A549 treated with Mapracorat at 1 μM for 4 hours (cell line): Measurements from ENCODE around the gene PABPN1. TPM values are rescaled to one million over a fixed set of nuclear protein-coding genes. Genes with fewer than 3 reads are reported as not detected.

Source experiments
- total RNA-seq: library from RNA; stranded (reverse); fragments of 200-300 nt; extraction: Qiagen RNA extraction; gene quantifications from 5 replicates; pipeline ENCODE4 v1.2.3, GENCODE V29; 2022

The PABPN1 gene
- 142 to 156 TPM (median 145 TPM) in 5 replicates for total RNA-seq

DNA sequence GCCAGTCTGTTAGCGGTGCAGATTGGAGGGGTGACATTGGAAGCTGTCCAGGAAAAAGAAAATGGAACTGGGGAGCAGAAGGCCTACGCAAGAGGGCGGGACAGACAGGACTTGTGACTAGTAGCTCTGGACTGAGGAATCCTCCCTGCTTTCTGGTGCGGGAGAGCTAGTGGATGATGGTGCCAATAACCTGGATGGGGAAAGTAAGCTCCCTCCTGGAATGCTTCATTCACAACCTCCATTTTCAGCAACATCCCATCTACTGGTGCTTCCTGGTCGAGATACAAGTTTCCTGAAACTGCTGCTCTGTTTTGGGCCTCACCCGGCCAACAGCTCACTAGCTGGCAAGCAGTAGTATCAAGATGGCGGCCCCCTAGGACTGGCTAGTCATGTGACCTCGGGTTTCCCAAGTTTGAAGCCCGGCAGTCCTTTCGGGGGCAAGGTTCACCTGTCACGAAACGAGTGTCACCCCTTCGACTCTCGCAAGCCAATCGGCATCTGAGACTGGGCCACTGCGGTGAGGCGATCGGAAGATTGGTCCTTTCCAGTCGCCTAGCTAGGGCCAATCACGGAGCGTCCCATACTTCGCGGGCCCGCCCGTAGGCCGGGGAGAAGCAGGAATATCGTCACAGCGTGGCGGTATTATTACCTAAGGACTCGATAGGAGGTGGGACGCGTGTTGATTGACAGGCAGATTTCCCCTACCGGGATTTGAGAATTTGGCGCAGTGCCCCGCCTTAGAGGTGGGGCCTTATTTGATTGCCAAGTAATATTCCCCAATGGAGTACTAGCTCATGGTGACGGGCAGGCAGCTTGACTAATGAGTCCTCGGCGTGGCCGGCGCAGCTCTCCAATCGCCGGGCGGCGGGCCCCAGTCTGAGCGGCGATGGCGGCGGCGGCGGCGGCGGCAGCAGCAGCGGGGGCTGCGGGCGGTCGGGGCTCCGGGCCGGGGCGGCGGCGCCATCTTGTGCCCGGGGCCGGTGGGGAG lies at the start of gene PABPN1:
PABPN1 (plus strand) TSS at position 874 of the 988 bp plus-strand sequence; CDS start at position 887, 13 bp downstream.

GRCh38 chr14:23286020-23286901 lies 35.0 kb upstream of the PABPN1 start, which contains the start of gene HOMEZ:
Gene HOMEZ (minus strand): TSS chr14:23286132. CDS start chr14:23285952, 180 bp downstream.

DNA sequence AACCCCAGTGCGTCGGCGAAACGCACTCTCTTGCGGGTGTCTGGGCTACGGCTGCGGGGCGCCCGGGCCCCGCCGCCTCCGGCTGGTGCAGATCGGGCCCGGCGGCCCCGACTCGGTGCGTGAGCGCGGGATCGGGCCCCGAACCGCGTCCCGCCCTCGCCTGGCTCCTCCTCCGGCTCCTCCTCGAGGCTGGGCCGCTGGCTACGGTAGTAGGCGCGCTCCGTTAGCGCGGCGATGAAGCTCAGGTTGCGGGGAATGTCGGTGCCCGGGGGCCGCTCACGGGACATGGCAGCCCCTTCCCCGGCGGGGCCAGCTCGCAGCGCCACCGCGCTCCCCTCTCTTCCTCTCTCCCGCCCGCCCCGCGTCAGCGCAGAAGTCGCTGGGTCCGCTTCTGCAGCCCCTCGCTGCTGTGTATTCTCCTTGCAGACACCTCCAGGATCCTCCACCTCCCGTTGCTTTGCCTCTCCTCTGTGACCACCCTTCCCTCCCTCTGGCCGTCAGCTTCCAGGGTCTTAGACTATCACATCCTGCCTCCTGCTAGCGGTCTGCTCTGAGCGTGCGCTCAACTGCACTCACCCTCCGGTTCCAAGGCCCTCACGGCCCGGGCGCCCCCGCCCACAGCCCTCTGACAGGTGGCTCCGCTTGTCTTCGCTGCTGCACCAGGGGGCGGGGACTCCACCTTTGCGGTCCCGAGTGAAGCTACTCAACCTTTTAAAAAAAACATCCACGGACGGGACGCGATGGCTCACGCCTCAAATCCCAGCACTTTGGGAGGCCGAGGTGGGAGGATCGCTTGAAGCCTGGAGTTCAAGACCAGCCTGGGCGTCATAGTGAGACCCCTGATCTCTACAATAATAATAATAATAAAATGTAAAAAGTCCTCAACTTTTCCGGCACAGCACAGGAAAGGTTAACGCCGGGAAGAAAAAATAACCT lies 18.7 kb upstream of the PABPN1 start, which contains the start of gene PPP1R3E:
PPP1R3E (minus strand) TSS at position 570 of the 936 bp plus-strand sequence; CDS start at position 287, 283 bp downstream.

GRCh38 chr14:23306412-23307145 lies 14.7 kb upstream of the PABPN1 start, which contains the start of gene BCL2L2:
Gene BCL2L2 (plus strand): TSS chr14:23306833. CDS start chr14:23307768, 935 bp downstream.

GRCh38 chr14:23352506-23353432 lies 31.5 kb downstream of the PABPN1 start, which contains the start of gene SLC22A17:
Gene SLC22A17 (minus strand): TSS chr14:23352887.

DNA sequence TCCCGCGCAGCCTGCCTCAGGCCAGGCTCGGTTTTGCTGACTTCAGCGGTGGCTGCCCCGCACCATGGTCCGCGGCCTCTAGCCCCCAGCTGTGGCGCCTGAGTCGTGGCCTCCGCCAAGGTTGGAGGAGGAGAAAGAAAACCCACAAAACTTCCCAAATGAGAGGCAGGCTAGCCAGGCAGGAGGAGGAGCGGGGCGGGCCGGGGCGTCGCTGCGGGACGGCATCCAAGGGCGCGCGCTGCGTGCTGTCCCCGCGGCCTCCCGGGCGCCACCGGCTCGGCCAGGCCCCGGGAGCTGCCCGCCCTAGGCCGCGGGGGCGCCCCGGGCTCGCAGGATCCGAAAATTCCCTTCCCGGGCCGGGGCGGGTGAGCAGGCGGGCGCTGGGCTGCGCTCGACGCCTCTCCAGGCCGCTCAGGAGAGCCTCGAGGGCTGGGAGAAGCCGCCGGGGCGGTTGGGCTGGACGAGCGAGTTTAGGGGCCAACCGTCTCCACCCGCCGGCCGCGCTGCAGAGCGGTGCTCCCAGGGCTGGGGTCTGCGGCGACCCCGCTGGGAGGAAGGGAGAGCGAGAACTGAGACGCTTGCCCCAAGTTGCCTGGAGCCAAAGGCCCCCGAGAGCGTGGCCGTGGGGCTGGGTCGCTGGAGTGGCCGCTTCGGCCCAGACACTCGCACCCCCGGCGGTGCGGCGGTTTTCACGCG lies 43.9 kb downstream of the PABPN1 start, which contains the start of gene EFS:
EFS (minus strand) TSS at position 137 of the 696 bp plus-strand sequence. CDS start 147 bp downstream, outside the sequence.

DNA sequence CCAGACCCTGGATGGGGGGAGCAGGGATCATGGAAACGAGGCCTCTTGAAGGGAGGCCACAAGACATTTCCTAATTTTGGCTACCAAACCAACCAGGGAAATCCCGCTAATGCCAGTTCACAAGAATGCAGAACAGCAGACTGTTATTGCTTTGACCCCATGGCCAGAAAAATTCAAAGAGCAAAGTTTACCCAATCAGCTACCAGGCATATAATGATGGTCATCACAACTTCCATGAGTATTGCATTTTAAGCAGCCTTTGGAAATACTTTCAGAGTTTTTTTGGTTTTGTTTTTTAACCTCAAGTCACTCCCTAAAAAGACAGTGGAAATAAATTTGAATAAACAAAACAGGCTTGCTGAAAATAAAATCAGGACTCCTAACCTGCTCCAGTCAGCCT lies 51.3 kb downstream of the PABPN1 start, which contains the start of gene IL25:
IL25 (plus strand) TSS at position 301 of the 400 bp plus-strand sequence.

Other genes starting within 250 kb of the PABPN1 start
- 89.4 to 101 TPM (median 95.3 TPM) in 5 replicates for gene ACIN1, start 226.3 kb upstream of the PABPN1 start, total RNA-seq
- gene C14orf119, start 226.0 kb upstream of the PABPN1 start, total RNA-seq, result 85.6 to 107 TPM (median 97.5 TPM) in 5 replicates
- not detected in 5 replicates for gene CIROP, start 216.5 kb upstream of the PABPN1 start, total RNA-seq
- gene CEBPE, start 202.2 kb upstream of the PABPN1 start, total RNA-seq, result not detected in 5 replicates
- 1.5 to 2.2 TPM (median 1.7 TPM) in 5 replicates for gene SLC7A8, start 137.8 kb upstream of the PABPN1 start, total RNA-seq
- gene RNF212B, start 83.5 kb upstream of the PABPN1 start, total RNA-seq, result not detected in 5 replicates
- 6.6 to 10.9 TPM (median 7.9 TPM) in 5 replicates for gene HOMEZ, start 35.3 kb upstream of the PABPN1 start, total RNA-seq
- gene PPP1R3E, start 18.6 kb upstream of the PABPN1 start, total RNA-seq, result 2.8 to 4.6 TPM (median 4.0 TPM) in 5 replicates
- gene BCL2L2, start 14.6 kb upstream of the PABPN1 start, total RNA-seq, result 15.9 to 20.7 TPM (median 19.0 TPM) in 5 replicates
- gene SLC22A17, start 31.4 kb downstream of the PABPN1 start, total RNA-seq, result 5.5 to 9.4 TPM (median 6.6 TPM) in 5 replicates
- not detected in 5 replicates for gene EFS, start 43.7 kb downstream of the PABPN1 start, total RNA-seq
- gene IL25, start 51.4 kb downstream of the PABPN1 start, total RNA-seq, result not detected in 5 replicates
- gene CMTM5, start 55.6 kb downstream of the PABPN1 start, total RNA-seq, result not detected in 5 replicates
- 0.03 to 0.11 TPM (median 0.06 TPM) in 4 of 5 replicates, not detected in the other for gene MYH6, start 86.8 kb downstream of the PABPN1 start, total RNA-seq
- gene MYH7, start 114.2 kb downstream of the PABPN1 start, total RNA-seq, result not detected in 5 replicates
- gene NGDN, start 148.2 kb downstream of the PABPN1 start, total RNA-seq, result 56.7 to 74.9 TPM (median 61.2 TPM) in 5 replicates
- gene ZFHX2, start 230.3 kb downstream of the PABPN1 start, total RNA-seq, result 0.47 to 0.95 TPM (median 0.81 TPM) in 5 replicates
- 12.6 to 14.9 TPM (median 13.7 TPM) in 5 replicates for gene THTPA, start 234.8 kb downstream of the PABPN1 start, total RNA-seq
- 41.8 to 55.8 TPM (median 48.2 TPM) in 5 replicates for gene AP1G2, start 246.3 kb downstream of the PABPN1 start, total RNA-seq